Cardiac muscle cell (in vitro differentiated cells and primary cell): ENCODE data around the gene LRBA. TPM values are rescaled to one million over a fixed set of nuclear protein-coding genes. Genes with fewer than 3 reads are reported as not detected.

Source experiments
- DNase-seq, 2 donors: peaks; one replicate each; pipeline versions ENCODE4 v3.0.0 to v3.0.0-alpha.2; 2010 to 2017; ENCODE audit warnings: low read depth in 1 of 2, low spot score in 1 of 2
- H3K27ac ChIP-seq: fragments of 200-600 bp; sonication (generic); 2 replicates; pipeline ENCODE4 v1.5.1; 2016
- H3K27me3 ChIP-seq: fragments of 200-600 bp; sonication (generic); 2 replicates; pipeline ENCODE4 v1.6.0; 2016; ENCODE audit warnings: control low read depth
- H3K36me3 ChIP-seq: fragments of 200-600 bp; sonication (generic); 2 replicates; pipeline ENCODE4 v1.5.1; 2016; ENCODE audit warnings: control low read depth
- H3K4me1 ChIP-seq: fragments of 200-600 bp; sonication (generic); 2 replicates; pipeline ENCODE4 v1.8.1; 2017; ENCODE audit warnings: low read depth, mild to moderate bottlenecking, mixed run types
- H3K4me3 ChIP-seq: fragments of 200-600 bp; sonication (generic); 2 replicates; pipeline ENCODE4 v1.5.1; 2016; ENCODE audit warnings: mild to moderate bottlenecking
- H3K9me3 ChIP-seq: fragments of 200-600 bp; sonication (generic); 2 replicates; pipeline ENCODE4 v1.5.1; 2017; ENCODE audit warnings: low read depth, mild to moderate bottlenecking, control low read depth
- polyA plus RNA-seq: library from polyadenylated mRNA; unstranded; fragments of >200 nt; fragmentation: Nextera tagmentation; extraction: Ambion mirVana; gene quantifications from 2 replicates; pipeline ENCODE4 v1.2.1, GENCODE V29; 2016
- total RNA-seq: library from RNA; depleted of rRNA; stranded (reverse); fragments of >200 nt; gene quantifications from 2 replicates; pipeline ENCODE4 v1.2.3, GENCODE V29; 2016
- TF ChIP-seq, protein P1 (sequence below): IDR thresholded peaks from 2 replicates; pipeline ENCODE4 v1.5.1; 2012; ENCODE audit warnings: low read depth, mild to moderate bottlenecking, low read length

The LRBA gene
- total and polyA plus RNA-seq, 2 experiments from 2014 or later: 17.7 to 58.8 TPM

DNA sequence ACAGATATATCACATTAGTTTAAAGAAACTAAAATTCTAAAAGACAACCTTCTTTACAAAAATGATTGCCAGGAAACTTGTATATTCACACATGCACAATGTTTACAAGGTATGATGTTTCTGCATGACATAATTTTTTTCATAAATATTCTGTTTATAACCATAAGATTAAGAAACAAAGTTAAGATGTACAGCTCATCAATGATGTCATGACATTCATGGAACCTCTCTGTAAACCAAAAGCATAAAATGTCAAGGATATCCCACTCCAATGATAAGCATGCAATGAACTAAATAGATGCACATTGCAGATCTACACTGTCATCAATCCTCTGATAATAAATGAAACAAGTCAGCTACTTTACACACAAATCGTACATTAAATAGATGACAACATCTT, 297.1 kb downstream of the LRBA start:
- Histone ChIP-seq H3K27ac (no peak overlapping the region), H3K27me3 (no peaks in the 10 kb centered on the region), H3K9me3 (no peaks in the 10 kb centered on the region), H3K4me1 (no peaks in the 10 kb centered on the region), H3K36me3 (no peaks in the 10 kb centered on the region), H3K4me3 (no peak overlapping the region)
- TF ChIP-seq, protein P1, sequence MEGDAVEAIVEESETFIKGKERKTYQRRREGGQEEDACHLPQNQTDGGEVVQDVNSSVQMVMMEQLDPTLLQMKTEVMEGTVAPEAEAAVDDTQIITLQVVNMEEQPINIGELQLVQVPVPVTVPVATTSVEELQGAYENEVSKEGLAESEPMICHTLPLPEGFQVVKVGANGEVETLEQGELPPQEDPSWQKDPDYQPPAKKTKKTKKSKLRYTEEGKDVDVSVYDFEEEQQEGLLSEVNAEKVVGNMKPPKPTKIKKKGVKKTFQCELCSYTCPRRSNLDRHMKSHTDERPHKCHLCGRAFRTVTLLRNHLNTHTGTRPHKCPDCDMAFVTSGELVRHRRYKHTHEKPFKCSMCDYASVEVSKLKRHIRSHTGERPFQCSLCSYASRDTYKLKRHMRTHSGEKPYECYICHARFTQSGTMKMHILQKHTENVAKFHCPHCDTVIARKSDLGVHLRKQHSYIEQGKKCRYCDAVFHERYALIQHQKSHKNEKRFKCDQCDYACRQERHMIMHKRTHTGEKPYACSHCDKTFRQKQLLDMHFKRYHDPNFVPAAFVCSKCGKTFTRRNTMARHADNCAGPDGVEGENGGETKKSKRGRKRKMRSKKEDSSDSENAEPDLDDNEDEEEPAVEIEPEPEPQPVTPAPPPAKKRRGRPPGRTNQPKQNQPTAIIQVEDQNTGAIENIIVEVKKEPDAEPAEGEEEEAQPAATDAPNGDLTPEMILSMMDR: no peak
- DNase-seq: no peak

DNA sequence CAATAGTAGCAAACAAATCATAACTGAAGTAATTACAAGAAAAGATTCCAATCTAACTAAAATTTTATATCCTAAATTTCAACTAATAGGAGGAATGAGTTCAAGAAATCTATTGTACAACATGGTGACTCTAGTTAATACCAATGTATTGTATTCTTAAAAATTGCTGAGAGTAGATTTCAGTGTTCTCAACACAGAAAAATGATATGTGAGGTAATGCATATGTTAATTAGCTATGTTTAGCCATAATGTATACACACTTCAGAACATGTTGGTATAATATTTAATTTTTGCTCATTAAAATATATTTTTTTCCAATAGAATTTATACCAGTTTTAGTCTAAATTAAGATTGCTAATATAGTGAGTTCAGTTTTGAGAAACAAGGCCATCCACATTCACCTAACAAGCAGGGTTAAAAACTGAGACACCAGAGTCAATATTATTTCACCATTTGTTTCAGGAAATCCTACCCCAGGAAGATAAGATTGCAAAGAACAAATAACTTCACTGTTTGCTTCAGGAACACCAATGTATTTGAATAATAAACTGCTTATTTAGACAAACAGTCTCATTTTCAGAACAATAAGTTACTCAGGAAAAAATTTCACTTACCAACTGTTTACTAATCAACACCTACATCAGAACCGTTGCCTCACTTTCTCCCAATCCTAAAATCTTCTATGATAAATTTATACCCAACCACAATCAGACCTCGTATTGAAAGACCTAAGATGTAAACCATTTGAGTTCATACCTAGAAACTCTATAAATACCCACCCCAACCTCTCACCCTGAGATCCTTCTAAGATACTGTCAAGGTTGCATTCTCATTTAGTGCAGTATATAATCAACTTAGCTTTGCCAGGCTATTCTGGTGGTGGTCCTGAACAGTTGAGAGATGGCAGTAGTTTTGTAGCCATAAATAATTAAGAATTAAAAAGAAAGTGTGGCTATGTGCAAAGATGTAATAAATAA, 300.3 kb downstream of the LRBA start:
- Histone ChIP-seq H3K36me3 (no peaks in the 10 kb centered on the region), H3K4me3 (no peak overlapping the region), H3K9me3 (no peaks in the 10 kb centered on the region), H3K27me3 (no peaks in the 10 kb centered on the region), H3K4me1 (no peaks in the 10 kb centered on the region), H3K27ac (no peak overlapping the region)
- TF ChIP-seq, protein P1: no peak
- peak in 1 of 2 donors; percentile 21 for DNase-seq

DNA sequence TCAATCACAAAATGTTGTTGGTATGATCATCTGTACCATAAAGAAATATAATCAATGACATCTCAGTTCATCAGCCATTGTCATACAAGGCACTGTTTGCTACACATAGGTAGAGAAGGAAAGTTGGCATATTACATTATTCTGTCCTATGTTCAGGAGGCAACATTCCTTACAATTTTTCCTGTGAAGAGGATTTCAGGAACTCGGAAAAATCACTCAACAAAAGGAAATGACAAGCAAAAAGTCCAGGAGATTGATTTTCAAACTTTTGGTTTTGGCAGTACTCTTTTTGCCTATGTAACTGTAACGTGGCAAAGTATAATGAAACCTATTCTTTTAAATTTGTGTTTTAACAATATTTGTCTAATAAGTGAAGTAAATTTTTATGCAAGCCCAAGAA, 301.8 kb downstream of the LRBA start:
- Histone ChIP-seq H3K4me1 (no peaks in the 10 kb centered on the region), H3K9me3 (no peaks in the 10 kb centered on the region), H3K27ac (no peak overlapping the region), H3K36me3 (no peaks in the 10 kb centered on the region), H3K4me3 (no peak overlapping the region), H3K27me3 (no peaks in the 10 kb centered on the region)
- DNase-seq: no peak
- TF ChIP-seq, protein P1: no peak

DNA sequence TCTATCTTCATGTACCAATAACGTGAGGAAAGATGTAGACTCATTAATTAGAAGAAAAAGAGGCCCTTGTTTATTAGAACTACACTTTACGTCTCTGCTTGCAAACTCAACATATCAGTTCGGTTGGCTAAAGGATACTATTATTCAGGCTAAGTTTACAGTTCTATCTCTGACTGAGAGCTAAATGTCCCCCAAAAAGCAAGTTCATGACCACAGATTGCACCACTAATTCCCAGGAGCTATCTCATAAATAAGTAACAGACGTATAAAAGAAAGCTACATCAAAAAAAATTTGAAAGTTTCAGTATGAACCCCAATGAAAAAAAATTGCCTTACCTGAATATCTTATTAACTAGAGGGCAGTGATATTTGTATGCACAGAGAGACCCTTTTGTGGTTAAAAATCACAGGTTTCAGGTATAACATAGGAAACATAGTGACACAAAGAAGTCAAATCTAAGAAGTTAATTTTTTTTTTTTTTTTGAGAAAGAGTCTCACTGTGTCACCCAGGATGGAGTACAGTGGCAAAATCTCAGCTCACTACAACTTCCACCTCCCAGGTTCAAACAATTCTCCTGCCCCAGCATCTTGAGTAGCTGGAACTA, 304.2 kb downstream of the LRBA start:
- H3K4me3 ChIP-seq: no peak overlapping the region
- no peak for DNase-seq
- TF ChIP-seq, protein P1: no peak
- H3K27me3 ChIP-seq: no peaks in the 10 kb centered on the region
- H3K9me3 ChIP-seq: no peaks in the 10 kb centered on the region
- no peak overlapping the region for H3K27ac ChIP-seq
- no peaks in the 10 kb centered on the region for H3K36me3 ChIP-seq
- no peaks in the 10 kb centered on the region for H3K4me1 ChIP-seq

DNA sequence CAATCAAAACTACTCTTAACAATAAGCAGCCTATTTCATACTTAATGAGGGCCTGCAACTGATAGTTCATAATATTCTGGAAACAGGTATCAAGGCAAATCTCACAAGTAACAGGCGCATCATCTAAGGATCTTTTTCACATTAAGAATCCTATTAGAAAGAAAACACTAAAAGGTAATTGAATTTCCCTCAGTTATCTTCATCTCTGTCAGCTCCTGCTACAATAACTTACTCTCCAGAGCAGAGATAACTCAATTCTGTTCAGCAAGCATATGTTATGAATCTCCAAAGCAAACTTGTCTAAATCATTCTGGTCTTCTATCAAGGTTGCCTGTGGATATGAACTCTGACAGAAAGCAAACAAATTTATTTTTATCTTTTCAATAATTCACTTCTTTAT, 307.1 kb downstream of the LRBA start:
- DNase-seq: no peak
- Histone ChIP-seq H3K4me1 (no peaks in the 10 kb centered on the region), H3K27ac (no peak overlapping the region), H3K27me3 (no peaks in the 10 kb centered on the region), H3K36me3 (no peaks in the 10 kb centered on the region), H3K9me3 (no peaks in the 10 kb centered on the region), H3K4me3 (no peak overlapping the region)
- TF ChIP-seq, protein P1: no peak
